HL-60 (cell line): ENCODE measurements around the gene EVPL.

Experiments
- DNase-seq, 2 experiments: peaks; one replicate each; pipeline ENCODE4 v3.0.0-alpha.2; 2010 to 2020; ENCODE audit warnings: low read depth in 1 of 2, low spot score in 1 of 2
- H3K27ac ChIP-seq: fragments of 250-450 bp; sonication (Bioruptor Pico); replicated peaks from 2 replicates; pipeline ENCODE4 v1.5.1; 2020; ENCODE audit warnings: mild to moderate bottlenecking, moderate library complexity
- H3K27me3 ChIP-seq: fragments of 250-450 bp; sonication (Bioruptor Pico); 2 replicates; pipeline ENCODE4 v1.5.1; 2021; ENCODE audit warnings: mild to moderate bottlenecking, moderate library complexity; ENCODE audit not compliant: insufficient read depth, poor library complexity, severe bottlenecking
- H3K4me3 ChIP-seq: replicated peaks from 2 replicates; pipeline ENCODE4 v1.5.1; 2011; ENCODE audit warnings: mild to moderate bottlenecking, control low read depth, low read length; ENCODE audit not compliant: insufficient read depth
- CTCF ChIP-seq: IDR thresholded peaks from one replicate; pipeline ENCODE4 v1.5.1; 2011; ENCODE audit warnings: low read length, control low read depth, inconsistent platforms; ENCODE audit not compliant: insufficient read depth
- GABPA ChIP-seq: IDR thresholded peaks from 2 replicates; pipeline ENCODE4 v1.6.1; 2012; ENCODE audit warnings: low read depth
- POLR2AphosphoS5 ChIP-seq: IDR thresholded peaks from 2 replicates; pipeline ENCODE4 v1.6.1; 2012; ENCODE audit warnings: low read depth
- REST ChIP-seq: IDR thresholded peaks from 2 replicates; pipeline ENCODE4 v1.6.1; 2012; ENCODE audit warnings: low read depth; ENCODE audit not compliant: insufficient replicate concordance
- SPI1 ChIP-seq: IDR thresholded peaks from 2 replicates; pipeline ENCODE4 v1.6.1; 2012; ENCODE audit warnings: low read depth, mild to moderate bottlenecking, borderline replicate concordance

The EVPL gene

GRCh38 chr17:76002100-76002499, 25.0 kb downstream of the EVPL start:
- no peak for DNase-seq
- Histone ChIP-seq H3K4me3 (no peak overlapping the region), H3K27me3 (no peaks in the 10 kb centered on the region), H3K27ac (no peak overlapping the region)
- TF ChIP-seq SPI1 (no peak), GABPA (no peak), POLR2AphosphoS5 (no peak), CTCF (no peak), REST (no peak)

GRCh38 chr17:76000755-76001521, 26.2 kb downstream of the EVPL start, which contains the start of gene CDK3:
Gene CDK3, plus strand, starts transcription at chr17:76000855. Its CDS starts 571 bp downstream, at chr17:76001426.
- no peak for DNase-seq
- Histone ChIP-seq H3K27me3 (no peaks in the 10 kb centered on the region), H3K4me3 (no peak within 1 kb of the TSS), H3K27ac (peak within 1 kb of the TSS; percentile 34)
- no peak for TF ChIP-seq REST
- no peak for TF ChIP-seq GABPA
- TF ChIP-seq CTCF: no peak
- TF ChIP-seq POLR2AphosphoS5: no peak
- TF ChIP-seq SPI1: no peak

- peak in 1 of 2 experiments; percentile 64 for DNase-seq
Measured at GRCh38 chr17:76000016-76000754, 26.9 kb downstream of the EVPL start.

More at GRCh38 chr17:76000016-76000754, 26.9 kb downstream of the EVPL start:
- Histone ChIP-seq H3K27me3 (no peaks in the 10 kb centered on the region), H3K4me3 (no peak overlapping the region), H3K27ac (peak overlapping the region; percentile 34)
- peak; percentile 53 for TF ChIP-seq CTCF
- no peak for TF ChIP-seq REST
